Measurements from ENCODE around the gene HOXB2. TPM values are rescaled to one million over a fixed set of nuclear protein-coding genes. Genes with fewer than 3 reads are reported as not detected.

Gene HOXB2
- total RNA-seq, 1 donor from 2014 or later: not detected

- H3K4me3 Mint-ChIP-seq: no peak overlapping the region
- peaks cover 100% of the 10 kb centered on the region for H3K27me3 ChIP-seq
- no peak for DNase-seq (ENCODE audit: low spot score)
- H3K4me1 Mint-ChIP-seq: no peaks in the 10 kb centered on the region
- H2AFZ ChIP-seq (replicated peaks): no peak overlapping the region
- peaks cover 98% of the 10 kb centered on the region for H4K20me1 ChIP-seq (ENCODE audit: low read depth)
- H3K27me3 Mint-ChIP-seq (ENCODE audit: insufficient read depth, low read depth): peaks cover 28% of the 10 kb centered on the region
- H3K27ac Mint-ChIP-seq: no peak overlapping the region
- no peaks in the 10 kb centered on the region for H3K36me3 Mint-ChIP-seq
- no peaks in the 10 kb centered on the region for H3K4me1 ChIP-seq
- no peak overlapping the region for H3K4me2 ChIP-seq
- no peaks in the 10 kb centered on the region for H3F3A ChIP-seq (ENCODE audit: low read depth)
- no peaks in the 10 kb centered on the region for H3K9me3 ChIP-seq (ENCODE audit: low read depth)
- TF ChIP-seq EZH2phosphoT487 (IDR thresholded peaks at IDR 0.05): peak; percentile 60
- no peak for TF ChIP-seq CTCF (IDR thresholded peaks at IDR 0.05)
- H3K9ac ChIP-seq: no peak overlapping the region
- H3K9me3 Mint-ChIP-seq: peaks cover 2% of the 10 kb centered on the region
- H3K27ac ChIP-seq: no peak overlapping the region
- H3K79me2 ChIP-seq (ENCODE audit: low read depth): no peaks in the 10 kb centered on the region
- no peaks in the 10 kb centered on the region for H3K36me3 ChIP-seq
- H3K4me3 ChIP-seq: no peak overlapping the region
These were observed 24.9 kb upstream of the HOXB2 start for GRCh38 chr17:48569674-48570324.

GRCh38 chr17:48569240-48569582 lies 24.3 kb upstream of the HOXB2 start:
- H3K27ac Mint-ChIP-seq: no peak overlapping the region
- peaks cover 100% of the 10 kb centered on the region for H3K27me3 ChIP-seq
- H3K27ac ChIP-seq: no peak overlapping the region
- no peaks in the 10 kb centered on the region for H3K9me3 ChIP-seq (ENCODE audit: low read depth)
- H3K4me3 Mint-ChIP-seq: no peak overlapping the region
- H3K9ac ChIP-seq: no peak overlapping the region
- H2AFZ ChIP-seq (replicated peaks): no peak overlapping the region
- peaks cover 98% of the 10 kb centered on the region for H4K20me1 ChIP-seq (ENCODE audit: low read depth)
- H3K4me2 ChIP-seq: no peak overlapping the region
- no peaks in the 10 kb centered on the region for H3K36me3 Mint-ChIP-seq
- no peaks in the 10 kb centered on the region for H3K4me1 Mint-ChIP-seq
- no peaks in the 10 kb centered on the region for H3K36me3 ChIP-seq
- peaks cover 22% of the 10 kb centered on the region for H3K27me3 Mint-ChIP-seq (ENCODE audit: insufficient read depth, low read depth)
- H3K9me3 Mint-ChIP-seq: peaks cover 2% of the 10 kb centered on the region
- H3K4me1 ChIP-seq: no peaks in the 10 kb centered on the region
- no peak overlapping the region for H3K4me3 ChIP-seq
- no peaks in the 10 kb centered on the region for H3F3A ChIP-seq (ENCODE audit: low read depth)
- DNase-seq (ENCODE audit: low spot score): no peak
- no peak for TF ChIP-seq EZH2 (IDR thresholded peaks at IDR 0.05)
- no peak for TF ChIP-seq CTCF (IDR thresholded peaks at IDR 0.05)
- no peak for TF ChIP-seq EZH2phosphoT487 (IDR thresholded peaks at IDR 0.05)
- no peaks in the 10 kb centered on the region for H3K79me2 ChIP-seq (ENCODE audit: low read depth)

- H2AFZ ChIP-seq (replicated peaks): no peak overlapping the region
- H3K27me3 ChIP-seq: peaks cover 100% of the 10 kb centered on the region
- H3K36me3 ChIP-seq: no peaks in the 10 kb centered on the region
- peaks cover 19% of the 10 kb centered on the region for H3K27me3 Mint-ChIP-seq (ENCODE audit: insufficient read depth, low read depth)
- H3K9ac ChIP-seq: no peak overlapping the region
- H3K4me3 Mint-ChIP-seq: no peak overlapping the region
- no peak overlapping the region for H3K27ac Mint-ChIP-seq
- peaks cover 2% of the 10 kb centered on the region for H3K9me3 Mint-ChIP-seq
- no peak overlapping the region for H3K27ac ChIP-seq
- H3K9me3 ChIP-seq (ENCODE audit: low read depth): no peaks in the 10 kb centered on the region
- no peak for DNase-seq (ENCODE audit: low spot score)
- H4K20me1 ChIP-seq (ENCODE audit: low read depth): peaks cover 96% of the 10 kb centered on the region
- no peaks in the 10 kb centered on the region for H3F3A ChIP-seq (ENCODE audit: low read depth)
- H3K4me1 Mint-ChIP-seq: no peaks in the 10 kb centered on the region
- H3K4me2 ChIP-seq: no peak overlapping the region
- no peaks in the 10 kb centered on the region for H3K79me2 ChIP-seq (ENCODE audit: low read depth)
- no peaks in the 10 kb centered on the region for H3K4me1 ChIP-seq
- TF ChIP-seq EZH2phosphoT487 (IDR thresholded peaks at IDR 0.05): peak; percentile 87
- TF ChIP-seq CTCF (IDR thresholded peaks at IDR 0.05): no peak
- TF ChIP-seq EZH2 (IDR thresholded peaks at IDR 0.05): peak; percentile 88
- H3K4me3 ChIP-seq: no peak overlapping the region
- H3K36me3 Mint-ChIP-seq: no peaks in the 10 kb centered on the region
These were observed 23.8 kb upstream of the HOXB2 start for GRCh38 chr17:48568499-48569239.

Measured in neural progenitor cell (in vitro differentiated cells).